Sigmoid colon (tissue), 3 donors: ENCODE data around the gene SEMG2.

Experiments
- POLR2A ChIP-seq, 2 donors: fragments of 450-650 bp; IDR thresholded peaks; one replicate each; pipeline ENCODE4 v1.6.1; 2016; ENCODE audit warnings: antibody characterized with exemption in 2 of 2, mild to moderate bottlenecking in 2 of 2, moderate library complexity in 2 of 2
- TF ChIP-seq, protein P1 (sequence below), 4 experiments: fragments of 450-650 bp in 3 of 4; fragments of 200-600 bp in 1 of 4; IDR thresholded peaks; one replicate each; pipeline ENCODE4 v1.5.1; 2016 to 2019; ENCODE audit warnings: antibody characterized with exemption in 4 of 4, mild to moderate bottlenecking in 3 of 4, moderate library complexity in 2 of 4

DNA sequence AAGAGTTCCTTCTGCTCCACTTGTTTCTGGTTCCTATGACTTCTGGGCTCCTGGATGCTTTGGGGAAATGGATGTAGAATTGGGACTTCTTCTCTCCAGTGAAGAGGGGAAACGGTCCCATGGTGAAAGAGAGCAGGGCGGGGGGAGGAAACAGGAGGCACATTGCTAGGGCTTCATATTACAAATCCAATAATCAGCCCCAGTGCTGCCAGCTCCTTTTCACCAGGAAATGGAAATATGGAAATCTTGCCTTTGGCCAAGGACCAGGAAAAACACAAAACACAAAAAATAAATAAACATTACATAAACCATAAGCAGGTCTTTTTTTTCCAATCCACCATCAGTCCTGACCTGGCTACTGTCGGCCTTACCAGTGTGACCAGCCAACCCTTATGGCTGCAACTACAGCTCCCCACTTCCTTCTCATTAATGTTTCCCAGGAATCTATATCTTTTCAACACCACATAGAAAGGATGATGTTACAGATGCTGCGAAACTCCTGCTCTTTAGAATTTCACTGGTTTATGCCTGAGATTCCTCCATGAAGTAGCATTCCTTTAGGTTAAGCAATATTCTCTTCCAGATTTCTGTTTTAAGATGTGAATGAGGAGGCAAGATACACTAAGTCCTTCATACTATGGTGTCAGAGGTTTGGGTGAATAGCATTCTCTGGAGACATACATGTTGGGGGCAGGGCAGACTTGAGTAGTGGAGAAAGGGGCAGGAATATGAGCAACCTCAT lies 44.5 kb upstream of the SEMG2 start:
- TF ChIP-seq, protein P1, sequence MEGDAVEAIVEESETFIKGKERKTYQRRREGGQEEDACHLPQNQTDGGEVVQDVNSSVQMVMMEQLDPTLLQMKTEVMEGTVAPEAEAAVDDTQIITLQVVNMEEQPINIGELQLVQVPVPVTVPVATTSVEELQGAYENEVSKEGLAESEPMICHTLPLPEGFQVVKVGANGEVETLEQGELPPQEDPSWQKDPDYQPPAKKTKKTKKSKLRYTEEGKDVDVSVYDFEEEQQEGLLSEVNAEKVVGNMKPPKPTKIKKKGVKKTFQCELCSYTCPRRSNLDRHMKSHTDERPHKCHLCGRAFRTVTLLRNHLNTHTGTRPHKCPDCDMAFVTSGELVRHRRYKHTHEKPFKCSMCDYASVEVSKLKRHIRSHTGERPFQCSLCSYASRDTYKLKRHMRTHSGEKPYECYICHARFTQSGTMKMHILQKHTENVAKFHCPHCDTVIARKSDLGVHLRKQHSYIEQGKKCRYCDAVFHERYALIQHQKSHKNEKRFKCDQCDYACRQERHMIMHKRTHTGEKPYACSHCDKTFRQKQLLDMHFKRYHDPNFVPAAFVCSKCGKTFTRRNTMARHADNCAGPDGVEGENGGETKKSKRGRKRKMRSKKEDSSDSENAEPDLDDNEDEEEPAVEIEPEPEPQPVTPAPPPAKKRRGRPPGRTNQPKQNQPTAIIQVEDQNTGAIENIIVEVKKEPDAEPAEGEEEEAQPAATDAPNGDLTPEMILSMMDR (IDR thresholded peaks at IDR 0.05) = no peak
- no peak for TF ChIP-seq POLR2A (IDR thresholded peaks at IDR 0.05)
